Endothelial cell (in vitro differentiated cells): Measurements from ENCODE around the gene OR2AG1. TPM values are rescaled to one million over a fixed set of nuclear protein-coding genes. Genes with fewer than 3 reads are reported as not detected.

ENCODE experiments used
- DNase-seq: peaks from one replicate; pipeline ENCODE4 v3.0.0; 2021; ENCODE audit warnings: low spot score
- H3K27ac Mint-ChIP-seq: one replicate; pipeline ENCODE4 v1.8.0; 2021; ENCODE audit warnings: mixed read lengths, inconsistent platforms; ENCODE audit not compliant: unreplicated experiment
- H3K27me3 Mint-ChIP-seq: one replicate; pipeline ENCODE4 v1.8.0; 2021; ENCODE audit warnings: mild to moderate bottlenecking, moderate library complexity, mixed read lengths, inconsistent platforms; ENCODE audit not compliant: unreplicated experiment
- H3K36me3 Mint-ChIP-seq: one replicate; pipeline ENCODE4 v1.8.0; 2021; ENCODE audit warnings: mild to moderate bottlenecking, low read depth, mixed read lengths, inconsistent platforms; ENCODE audit not compliant: unreplicated experiment
- H3K4me1 Mint-ChIP-seq: one replicate; pipeline ENCODE4 v1.8.0; 2021; ENCODE audit warnings: mild to moderate bottlenecking, mixed read lengths, inconsistent platforms; ENCODE audit not compliant: unreplicated experiment
- H3K4me3 Mint-ChIP-seq: one replicate; pipeline ENCODE4 v1.8.0; 2021; ENCODE audit warnings: mild to moderate bottlenecking, mixed read lengths, inconsistent platforms; ENCODE audit not compliant: unreplicated experiment
- H3K9me3 Mint-ChIP-seq: one replicate; pipeline ENCODE4 v1.8.0; 2021; ENCODE audit warnings: mixed read lengths, inconsistent platforms; ENCODE audit not compliant: unreplicated experiment
- CTCF ChIP-seq: fragments of 200-600 bp; sonication (generic); IDR thresholded peaks from one replicate; pipeline ENCODE4 v1.5.0; 2021; ENCODE audit warnings: antibody characterized with exemption; ENCODE audit not compliant: unreplicated experiment
- total RNA-seq: library from RNA; stranded (reverse); fragmentation: NEBNext Ultra II Directional; extraction: Animal tissue kit (Norgen Biotek cat#: 25700); gene quantifications from one replicate; pipeline ENCODE4 v1.2.1, GENCODE V29; 2021; ENCODE audit not compliant: unreplicated experiment

The OR2AG1 gene
- total RNA-seq, 1 donor from 2014 or later = not detected

GRCh38 chr11:6813656-6814055 lies 30.8 kb downstream of the OR2AG1 start:
- Mint-ChIP-seq H3K9me3 (no peaks in the 10 kb centered on the region), H3K4me1 (peaks cover 3% of the 10 kb centered on the region), H3K4me3 (no peak overlapping the region), H3K27me3 (no peaks in the 10 kb centered on the region), H3K36me3 (peaks cover 3% of the 10 kb centered on the region), H3K27ac (peak overlapping the region; percentile 1)
- DNase-seq = no peak
- no peak for TF ChIP-seq CTCF

- Mint-ChIP-seq H3K4me3 (no peak overlapping the region), H3K27ac (no peak overlapping the region), H3K27me3 (peaks cover 2% of the 10 kb centered on the region), H3K9me3 (no peaks in the 10 kb centered on the region), H3K4me1 (peaks cover 3% of the 10 kb centered on the region), H3K36me3 (peaks cover 9% of the 10 kb centered on the region)
- no peak for DNase-seq
- TF ChIP-seq CTCF = no peak
Observed at GRCh38 chr11:6817694-6818093, 34.9 kb downstream of the OR2AG1 start.

GRCh38 chr11:6818967-6819366 lies 36.1 kb downstream of the OR2AG1 start:
- Mint-ChIP-seq H3K4me1 (no peaks in the 10 kb centered on the region), H3K27ac (no peak overlapping the region), H3K4me3 (no peak overlapping the region), H3K36me3 (peaks cover 9% of the 10 kb centered on the region), H3K27me3 (peaks cover 2% of the 10 kb centered on the region), H3K9me3 (no peaks in the 10 kb centered on the region)
- TF ChIP-seq CTCF = no peak
- no peak for DNase-seq

GRCh38 chr11:6824136-6824823 lies 41.5 kb downstream of the OR2AG1 start:
- Mint-ChIP-seq H3K4me1 (no peaks in the 10 kb centered on the region), H3K36me3 (peaks cover 6% of the 10 kb centered on the region), H3K27ac (no peak overlapping the region), H3K4me3 (no peak overlapping the region), H3K9me3 (no peaks in the 10 kb centered on the region), H3K27me3 (no peaks in the 10 kb centered on the region)
- TF ChIP-seq CTCF = no peak
- no peak for DNase-seq

GRCh38 chr11:6825231-6825744 lies 42.5 kb downstream of the OR2AG1 start:
- TF ChIP-seq CTCF = no peak
- Mint-ChIP-seq H3K36me3 (peaks cover 1% of the 10 kb centered on the region), H3K27me3 (no peaks in the 10 kb centered on the region), H3K4me1 (no peaks in the 10 kb centered on the region), H3K27ac (no peak overlapping the region), H3K4me3 (no peak overlapping the region), H3K9me3 (no peaks in the 10 kb centered on the region)
- DNase-seq = no peak
